Activated CD8-positive, alpha-beta T cell treated with anti-CD3 and anti-CD28 coated beads for 36 hours (primary cell): Measurements from ENCODE around the gene HSD17B12. TPM values are rescaled to one million over a fixed set of nuclear protein-coding genes. Genes with fewer than 3 reads are reported as not detected.
A peak's percentile ranks its signal among the peaks of the same experiment; 100 is the strongest.

Source experiments
- ATAC-seq: fragments of 200-7000 bp; cut with Tn5 transposase; one replicate; pipeline ENCODE4 v1.10.0; 2021; ENCODE audit warnings: mild to moderate bottlenecking, moderate library complexity
- CTCF ChIA-PET: fragments of 350-600 bp; sonication (Branson Sonifier 250); formaldehyde crosslinking; loops from one replicate; lab custom pipeline; 2021; ENCODE audit warnings: antibody characterized with exemption; lab: Charles Lee
- POLR2A ChIA-PET: fragments of 350-600 bp; sonication (Branson Sonifier 250); formaldehyde crosslinking; loops from one replicate; lab custom pipeline; 2021; ENCODE audit warnings: antibody characterized with exemption; lab: Charles Lee
- DNase-seq: peaks from one replicate; pipeline ENCODE4 v3.0.0-alpha.2; 2020
- H3K27ac Mint-ChIP-seq: one replicate; pipeline ENCODE4 v1.8.0; 2021; ENCODE audit warnings: mild to moderate bottlenecking, mixed read lengths
- H3K27me3 Mint-ChIP-seq: one replicate; pipeline ENCODE4 v1.8.0; 2021; ENCODE audit warnings: mixed read lengths
- H3K36me3 Mint-ChIP-seq: one replicate; pipeline ENCODE4 v1.8.0; 2021; ENCODE audit warnings: low read depth, mixed read lengths
- H3K4me1 Mint-ChIP-seq: one replicate; pipeline ENCODE4 v1.8.0; 2021; ENCODE audit warnings: low read depth, mixed read lengths
- H3K4me3 Mint-ChIP-seq: one replicate; pipeline ENCODE4 v1.8.0; 2021; ENCODE audit warnings: mild to moderate bottlenecking, moderate library complexity, mixed read lengths
- H3K9me3 Mint-ChIP-seq: one replicate; pipeline ENCODE4 v1.8.0; 2021; ENCODE audit warnings: mixed read lengths
- CTCF ChIP-seq: fragments of 200-600 bp; IDR thresholded peaks from one replicate; pipeline ENCODE4 v1.8.0; 2022; ENCODE audit warnings: antibody characterized with exemption, mild to moderate bottlenecking
- intact Hi-C: fragments of 100-400 bp; cut with micrococcal nuclease; formaldehyde crosslinking; loops from one replicate; pipeline ENCODE4 v1.10.0; 2022
- total RNA-seq, 2 experiments: library from RNA; stranded (reverse); gene quantifications; one replicate each; pipeline ENCODE4 v1.2.3, GENCODE V29; 2021

The HSD17B12 gene
- total RNA-seq, 2 experiments from 2014 or later: 44.8 to 46.8 TPM

- no peak for ATAC-seq
- ChIA-PET CTCF (interaction anchor here (1.1 to 3.8 kb wide), 2 partner anchors 16 to 23 kb away, joined by 7 to 15 read pairs; no protein-coding TSS in a partner anchor), POLR2A (no interaction called here)
- Mint-ChIP-seq H3K27me3 (peaks cover 13% of the 10 kb centered on the region), H3K36me3 (no peaks in the 10 kb centered on the region), H3K27ac (no peak overlapping the region), H3K4me3 (no peak overlapping the region), H3K9me3 (peaks cover 6% of the 10 kb centered on the region), H3K4me1 (peaks cover 31% of the 10 kb centered on the region)
- TF ChIP-seq CTCF: no peak
- DNase-seq: no peak
- intact Hi-C loops: loop anchor here (5.0 kb wide), 1 partner anchor 35 kb away; no protein-coding TSS in a partner anchor
These were observed 186.4 kb downstream of the HSD17B12 start for GRCh38 chr11:43866969-43867368.

GRCh38 chr11:43868852-43869567, 188.5 kb downstream of the HSD17B12 start:
- intact Hi-C loops: loop anchor here (5.0 kb wide), 1 partner anchor 37 kb away; no protein-coding TSS in a partner anchor
- Mint-ChIP-seq H3K4me3 (peak overlapping the region; percentile 31), H3K27ac (peak overlapping the region; percentile 82), H3K27me3 (peaks cover 19% of the 10 kb centered on the region), H3K4me1 (peaks cover 30% of the 10 kb centered on the region), H3K36me3 (no peaks in the 10 kb centered on the region), H3K9me3 (peaks cover 2% of the 10 kb centered on the region)
- TF ChIP-seq CTCF: no peak
- ChIA-PET POLR2A (interaction anchor here (0.7 to 1.0 kb wide), 2 partner anchors 9 to 229 kb away, joined by 3 read pairs; no protein-coding TSS in a partner anchor), CTCF (interaction anchor here (0.9 to 3.8 kb wide), 2 partner anchors 21 to 43 kb away, joined by 4 to 15 read pairs; no protein-coding TSS in a partner anchor)
- ATAC-seq: peak; percentile 95
- DNase-seq: peak; percentile 66

- POLR2A ChIA-PET: interaction anchor here (0.6 kb wide), 1 partner anchor 167 kb away, joined by 3 read pairs; no protein-coding TSS in a partner anchor
- TF ChIP-seq CTCF: no peak
- peaks cover 21% of the 10 kb centered on the region for H3K27me3 Mint-ChIP-seq
- intact Hi-C loops: no loop called here
- peaks cover 2% of the 10 kb centered on the region for H3K9me3 Mint-ChIP-seq
- DNase-seq (no peak), ATAC-seq (no peak)
- H3K27ac Mint-ChIP-seq: no peak overlapping the region
- CTCF ChIA-PET: no interaction called here
- H3K4me3 Mint-ChIP-seq: no peak overlapping the region
- H3K4me1 Mint-ChIP-seq: peaks cover 29% of the 10 kb centered on the region
- no peaks in the 10 kb centered on the region for H3K36me3 Mint-ChIP-seq
These were observed 190.5 kb downstream of the HSD17B12 start for GRCh38 chr11:43871051-43871450.

- intact Hi-C loops: no loop called here
- no peaks in the 10 kb centered on the region for H3K36me3 Mint-ChIP-seq
- peaks cover 23% of the 10 kb centered on the region for H3K4me1 Mint-ChIP-seq
- no peaks in the 10 kb centered on the region for H3K9me3 Mint-ChIP-seq
- ChIA-PET CTCF (interaction anchor here (1.3 to 2.6 kb wide), 2 partner anchors 17 to 295 kb away, joined by 3 to 11 read pairs; no protein-coding TSS in a partner anchor), POLR2A (interaction anchor here (0.8 to 1.2 kb wide), 2 partner anchors 8 to 18 kb away, joined by 3 to 4 read pairs; partner anchors contain the start of gene ALKBH3)
- TF ChIP-seq CTCF: no peak
- peaks cover 23% of the 10 kb centered on the region for H3K27me3 Mint-ChIP-seq
- H3K4me3 Mint-ChIP-seq: no peak overlapping the region
- no peak overlapping the region for H3K27ac Mint-ChIP-seq
- DNase-seq (no peak), ATAC-seq (no peak)
These were observed 192.5 kb downstream of the HSD17B12 start for GRCh38 chr11:43872995-43873394.

- ChIA-PET POLR2A (no interaction called here), CTCF (interaction anchor here (1.3 to 2.6 kb wide), 2 partner anchors 15 to 296 kb away, joined by 3 to 11 read pairs; no protein-coding TSS in a partner anchor)
- H3K4me3 Mint-ChIP-seq: no peak overlapping the region
- H3K27me3 Mint-ChIP-seq: peaks cover 23% of the 10 kb centered on the region
- H3K27ac Mint-ChIP-seq: no peak overlapping the region
- DNase-seq (no peak), ATAC-seq (no peak)
- no peak for TF ChIP-seq CTCF
- no peaks in the 10 kb centered on the region for H3K9me3 Mint-ChIP-seq
- intact Hi-C loops: no loop called here
- peaks cover 13% of the 10 kb centered on the region for H3K4me1 Mint-ChIP-seq
- H3K36me3 Mint-ChIP-seq: no peaks in the 10 kb centered on the region
These were observed 193.5 kb downstream of the HSD17B12 start for GRCh38 chr11:43874078-43874477.
